HCT116 (cell line): ENCODE measurements around the gene MNT. TPM values are rescaled to one million over a fixed set of nuclear protein-coding genes. Genes with fewer than 3 reads are reported as not detected.

Source experiments
- ATAC-seq: fragments of 200-7000 bp; cut with Tn5 transposase; 2 replicates; pipeline ENCODE4 v1.9.1; 2020; ENCODE audit warnings: mild to moderate bottlenecking, moderate library complexity
- BruUV-seq: library from RNA; stranded (reverse); fragments of 400-500 nt; replicated peaks from 2 replicates; lab custom pipeline; 2021; lab: Mats Ljungman, UMichigan
- CTCF ChIA-PET: fragments of 300-600 bp; sonication (Branson Sonifier 250); formaldehyde crosslinking; loops from one replicate; lab custom pipeline; 2021; ENCODE audit warnings: antibody characterized with exemption; lab: Charles Lee
- POLR2A ChIA-PET: fragments of 300-600, 350-600 bp; sonication (Branson Sonifier 250); formaldehyde crosslinking; loops from one replicate; lab custom pipeline; 2021; ENCODE audit warnings: antibody characterized with exemption; lab: Charles Lee
- RAD21 ChIA-PET, 2 experiments: fragments of 300-600 bp; sonication (Branson Sonifier 250); formaldehyde crosslinking; loops; one replicate each; lab custom pipeline; 2023; ENCODE audit warnings: low total read pairs in 2 of 2; ENCODE audit not compliant: uncharacterized antibody in 2 of 2, unreplicated experiment in 2 of 2, low non-redundant PET in 1 of 2; lab: Charles Lee
- DNase-seq: peaks from one replicate; pipeline ENCODE4 v3.0.0-alpha.2; 2010; ENCODE audit warnings: low read depth, low spot score
- H2AFZ ChIP-seq: fragments of 200-600 bp; shearing (Covaris generic), sonication (generic); 2 replicates; pipeline ENCODE4 v1.6.1; 2017; ENCODE audit warnings: low read depth, mixed run types, mixed read lengths, antibody characterized with exemption, low read length; ENCODE audit not compliant: poor library complexity, severe bottlenecking
- H3K27ac ChIP-seq: 2 replicates; pipeline ENCODE4 v1.5.1; 2012; ENCODE audit warnings: low read depth, low read length
- H3K27me3 ChIP-seq: fragments of 200-600 bp; sonication (generic); 2 replicates; pipeline ENCODE4 v1.6.1; 2016; ENCODE audit warnings: mixed run types, low read length, mixed read lengths; ENCODE audit not compliant: insufficient read depth
- H3K36me3 ChIP-seq, 2 experiments: fragments of 200-500 bp in 1 of 2; fragments of 200-600 bp in 1 of 2; sonication (Bioruptor generic) in 1 of 2; sonication (generic) in 1 of 2; 2 replicates each; pipeline versions ENCODE4 v1.5.1 to v1.6.1; 2014 to 2016; ENCODE audit warnings: low read length in 2 of 2, inconsistent platforms in 1 of 2, mixed read lengths in 1 of 2, mixed run types in 1 of 2; ENCODE audit not compliant: insufficient read depth in 2 of 2, control insufficient read depth in 1 of 2
- H3K4me1 ChIP-seq, 2 experiments: fragments of 200-600 bp in 1 of 2; sonication (generic) in 1 of 2; 2 replicates each; pipeline versions ENCODE4 v1.5.1 to v1.6.1; 2012 to 2017; ENCODE audit warnings: low read length in 2 of 2, inconsistent platforms in 1 of 2, mild to moderate bottlenecking in 1 of 2, mixed read lengths in 1 of 2, mixed run types in 1 of 2, moderate library complexity in 1 of 2; ENCODE audit not compliant: insufficient read depth in 2 of 2, control insufficient read depth in 1 of 2
- H3K4me2 ChIP-seq: fragments of 200-600 bp; sonication (generic); 2 replicates; pipeline ENCODE4 v1.6.1; 2017; ENCODE audit warnings: mixed run types, low read length, mixed read lengths
- H3K4me3 ChIP-seq, 2 experiments: fragments of 200-600 bp in 1 of 2; sonication (generic) in 1 of 2; replicated peaks in 1 of 2; 2 replicates each; pipeline ENCODE4 v1.5.1; 2011 to 2016; ENCODE audit warnings: low read length in 2 of 2, control low read depth in 1 of 2, low read depth in 1 of 2, mild to moderate bottlenecking in 1 of 2, mixed read lengths in 1 of 2, mixed run types in 1 of 2
- H3K79me2 ChIP-seq: fragments of 200-600 bp; sonication (generic); 2 replicates; pipeline ENCODE4 v1.6.1; 2017; ENCODE audit warnings: mild to moderate bottlenecking, mixed run types, low read length, moderate library complexity, mixed read lengths; ENCODE audit not compliant: insufficient read depth
- H3K9ac ChIP-seq: fragments of 200-600 bp; sonication (generic); 2 replicates; pipeline ENCODE4 v1.6.1; 2016; ENCODE audit warnings: low read length, mixed read lengths
- H3K9me2 ChIP-seq: fragments of 200-600 bp; sonication (generic), shearing (Covaris generic); 2 replicates; pipeline ENCODE4 v1.6.1; 2017; ENCODE audit warnings: mixed run types, mild to moderate bottlenecking, moderate library complexity; ENCODE audit not compliant: insufficient read depth
- H3K9me3 ChIP-seq, 2 experiments: fragments of 200-500 bp in 1 of 2; fragments of 200-600 bp in 1 of 2; sonication (Bioruptor generic) in 1 of 2; sonication (generic) in 1 of 2; 2 replicates each; pipeline ENCODE4 v1.6.1; 2014 to 2017; ENCODE audit warnings: low read length in 2 of 2, mixed read lengths in 2 of 2, inconsistent platforms in 1 of 2, low read depth in 1 of 2, mild to moderate bottlenecking in 1 of 2, mixed run types in 1 of 2, moderate library complexity in 1 of 2; ENCODE audit not compliant: control insufficient read depth in 1 of 2, insufficient read depth in 1 of 2
- H4K20me1 ChIP-seq: fragments of 200-600 bp; sonication (generic), shearing (Covaris generic); 2 replicates; pipeline ENCODE4 v1.6.1; 2017; ENCODE audit warnings: mixed run types, mild to moderate bottlenecking, moderate library complexity; ENCODE audit not compliant: insufficient read depth
- POLR2AphosphoS5 ChIP-seq: IDR thresholded peaks from 2 replicates; pipeline ENCODE4 v1.6.1; 2011; ENCODE audit warnings: mild to moderate bottlenecking, low read depth, low read length, moderate library complexity
- TCF7L2 ChIP-seq: IDR thresholded peaks from 2 replicates; pipeline ENCODE4 v1.7.0; 2011; ENCODE audit warnings: borderline replicate concordance, inconsistent platforms; ENCODE audit not compliant: insufficient read depth, insufficient read length; ENCODE audit errors: extremely low read depth
- ZFX ChIP-seq: fragments of 450-650 bp; IDR thresholded peaks from 2 replicates; pipeline ENCODE4 v1.6.1; 2017
- intact Hi-C: fragments of 100-400 bp; cut with micrococcal nuclease; formaldehyde crosslinking; loops from 2 replicates; pipeline ENCODE4 v1.10.0; 2022
- total RNA-seq: library from RNA; stranded (reverse); gene quantifications from one replicate; pipeline ENCODE4 v1.2.1, GENCODE V29; 2021; ENCODE audit not compliant: unreplicated experiment
- TF ChIP-seq, protein P1 (sequence below): IDR thresholded peaks from 2 replicates; pipeline ENCODE4 v1.6.1; 2012

The MNT gene
- total RNA-seq, 1 experiment from 2014 or later = 37.0 TPM

DNA sequence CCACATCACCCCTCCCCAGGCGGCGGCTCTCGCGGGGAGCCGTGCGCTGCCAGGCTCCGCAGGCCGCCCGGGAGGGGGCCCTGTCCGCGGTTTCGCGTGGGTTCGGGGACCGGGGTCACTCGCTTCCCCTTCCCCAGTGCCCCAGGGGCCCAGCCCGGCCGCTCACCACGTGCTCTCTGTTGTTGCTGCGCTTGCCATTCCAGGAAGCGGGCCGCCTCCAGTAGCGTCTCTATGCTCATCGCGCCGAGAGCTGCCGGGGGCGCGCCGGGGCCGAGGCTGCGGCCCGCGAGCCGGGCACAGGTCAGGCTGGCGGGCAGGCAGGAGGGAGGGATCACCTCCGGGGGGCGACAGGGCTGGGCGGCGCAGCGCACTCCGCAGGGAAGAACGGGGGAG lies 390 bp downstream of the MNT start:
- ATAC-seq (no peak), DNase-seq (no peak)
- H3K4me2 ChIP-seq = peak overlapping the region; percentile 93
- peak overlapping the region; percentile 97 for H3K27ac ChIP-seq
- ChIA-PET CTCF (interaction anchor here (2.7 to 3.2 kb wide), 2 partner anchors 15 to 18 kb away, joined by 12 to 23 read pairs; no protein-coding TSS in a partner anchor), POLR2A (interaction anchor here (1.6 to 1.8 kb wide), 2 partner anchors 12 to 16 kb away, joined by 4 to 6 read pairs; no protein-coding TSS in a partner anchor), RAD21 (no interaction called here)
- H2AFZ ChIP-seq = no peak overlapping the region
- intact Hi-C loops = loop anchor here (2.0 to 10.0 kb wide), 2 partner anchors 42 to 686 kb away; partner anchors contain the start of gene TLCD2
- peaks cover 37% of the 10 kb centered on the region for H3K79me2 ChIP-seq
- H3K9ac ChIP-seq = peak overlapping the region; percentile 100
- no peaks in the 10 kb centered on the region for H4K20me1 ChIP-seq
- no peaks in the 10 kb centered on the region for H3K27me3 ChIP-seq
- H3K4me1 ChIP-seq = peaks cover 48 to 83% of the 10 kb centered on the region in 2 experiments
- H3K9me2 ChIP-seq = no peaks in the 10 kb centered on the region
- TF ChIP-seq ZFX = 0 out of 2 replicates have a peak, but pooled peaks have one; percentile 33
- TF ChIP-seq, protein P1, sequence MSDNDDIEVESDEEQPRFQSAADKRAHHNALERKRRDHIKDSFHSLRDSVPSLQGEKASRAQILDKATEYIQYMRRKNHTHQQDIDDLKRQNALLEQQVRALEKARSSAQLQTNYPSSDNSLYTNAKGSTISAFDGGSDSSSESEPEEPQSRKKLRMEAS = no peak
- no peaks in the 10 kb centered on the region for H3K9me3 ChIP-seq
- BruUV-seq = no TSS peak
- H3K36me3 ChIP-seq = no peaks in the 10 kb centered on the region
- H3K4me3 ChIP-seq = peak overlapping the region; percentile 92 to 96

DNA sequence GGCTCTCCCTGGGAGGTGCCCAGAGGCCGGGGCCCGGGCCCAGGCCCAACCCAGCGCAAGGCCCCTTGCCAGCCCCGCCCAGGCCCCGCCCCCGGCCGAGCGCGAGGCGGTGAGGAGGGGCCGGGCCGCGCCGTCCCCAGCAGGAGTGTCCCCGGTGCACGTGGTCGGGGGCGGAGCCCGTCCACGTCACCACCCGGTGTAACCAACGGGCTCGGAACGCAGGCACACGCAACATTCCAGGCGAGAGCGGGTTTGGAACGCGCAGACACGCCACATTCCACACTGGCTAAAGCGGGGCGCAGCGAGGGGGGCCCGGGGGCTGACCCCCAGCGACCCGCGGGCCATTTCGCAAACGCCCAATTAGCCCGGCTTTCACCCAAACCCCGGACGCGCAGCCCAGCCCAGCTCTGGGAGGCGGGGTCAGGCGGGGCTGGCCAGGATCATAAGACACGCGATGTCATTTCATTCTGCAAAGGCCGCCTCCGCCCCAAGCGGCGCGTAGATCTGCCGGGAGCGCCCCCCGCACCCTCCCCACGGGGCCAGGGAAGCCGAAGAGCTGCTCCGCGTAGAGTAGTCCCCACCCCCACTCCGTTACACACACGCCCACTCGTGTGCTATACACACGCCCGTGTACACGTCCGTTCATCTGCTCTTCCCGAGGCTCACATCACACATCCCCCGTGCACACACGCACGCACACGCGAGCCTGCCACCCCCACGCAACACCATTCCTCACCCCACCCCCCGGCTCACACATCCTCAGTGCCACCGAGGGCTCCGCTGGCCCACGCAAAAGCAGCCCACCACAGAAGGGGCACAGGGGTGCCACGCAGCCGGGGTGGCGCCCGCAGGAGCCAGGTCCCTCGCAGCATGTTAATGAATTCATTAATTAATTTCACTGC lies 1.0 kb downstream of the MNT start:
- Histone ChIP-seq H3K27me3 (no peaks in the 10 kb centered on the region), H3K9me3 (no peaks in the 10 kb centered on the region), H4K20me1 (no peaks in the 10 kb centered on the region), H3K79me2 (peaks cover 43% of the 10 kb centered on the region), H3K4me3 (peak overlapping the region; percentile 92 to 96), H3K27ac (peak overlapping the region; percentile 97), H2AFZ (no peak overlapping the region), H3K9ac (peak overlapping the region; percentile 100)
- intact Hi-C loops = loop anchor here (2.0 to 10.0 kb wide), 2 partner anchors 41 to 685 kb away; partner anchors contain the start of gene TLCD2
- ChIA-PET CTCF (interaction anchor here (2.7 to 3.2 kb wide), 2 partner anchors 16 to 17 kb away, joined by 12 to 23 read pairs; no protein-coding TSS in a partner anchor), RAD21 (interaction anchor here in 1 of 2 experiments (0.6 kb wide), 1 partner anchor 17 kb away, joined by 3 read pairs; no protein-coding TSS in a partner anchor)
- BruUV-seq = TSS peak; percentile 64
- DNase-seq = peak; percentile 89
- TF ChIP-seq TCF7L2 (peak; percentile 4), POLR2AphosphoS5 (peak; percentile 69), ZFX (no peak)
- TF ChIP-seq, all 23 proteins: peak for 2
- Histone ChIP-seq H3K36me3 (no peaks in the 10 kb centered on the region), H3K4me2 (peak overlapping the region; percentile 93), H3K4me1 (peaks cover 46 to 83% of the 10 kb centered on the region in 2 experiments), H3K9me2 (no peaks in the 10 kb centered on the region)
- POLR2A ChIA-PET = interaction anchor here (1.0 to 1.6 kb wide), 2 partner anchors 12 to 17 kb away, joined by 3 to 4 read pairs; no protein-coding TSS in a partner anchor
- peak; percentile 66 for ATAC-seq
